SK-N-SH (cell line): ENCODE results near the gene PTGDS.

Experiments used
- POLR2AphosphoS5 ChIP-seq: IDR thresholded peaks from 2 replicates; pipeline ENCODE4 v1.6.1; 2012; ENCODE audit warnings: low read depth, low read length
- RAD21 ChIP-seq: IDR thresholded peaks from 2 replicates; pipeline ENCODE4 v1.6.1; 2012; ENCODE audit warnings: mild to moderate bottlenecking, low read length
- RXRA ChIP-seq: IDR thresholded peaks from 2 replicates; pipeline ENCODE4 v1.4.0; 2012; ENCODE audit warnings: low read depth, mild to moderate bottlenecking, borderline replicate concordance
- TF ChIP-seq, protein P1 (sequence below): IDR thresholded peaks from 2 replicates; pipeline ENCODE4 v1.4.0; 2012; ENCODE audit warnings: low read depth, borderline replicate concordance
- TF ChIP-seq, protein P2 (sequence below): fragments of 200-600 bp; sonication (generic); IDR thresholded peaks from 2 replicates; pipeline ENCODE4 v1.6.1; 2017; ENCODE audit warnings: antibody characterized with exemption, mild to moderate bottlenecking, moderate library complexity
- TF ChIP-seq, protein P3 (sequence below): fragments of 150-350 bp; IDR thresholded peaks from 2 replicates; pipeline ENCODE4 v1.6.1; 2016; ENCODE audit warnings: mild to moderate bottlenecking, low read depth, low read length

DNA sequence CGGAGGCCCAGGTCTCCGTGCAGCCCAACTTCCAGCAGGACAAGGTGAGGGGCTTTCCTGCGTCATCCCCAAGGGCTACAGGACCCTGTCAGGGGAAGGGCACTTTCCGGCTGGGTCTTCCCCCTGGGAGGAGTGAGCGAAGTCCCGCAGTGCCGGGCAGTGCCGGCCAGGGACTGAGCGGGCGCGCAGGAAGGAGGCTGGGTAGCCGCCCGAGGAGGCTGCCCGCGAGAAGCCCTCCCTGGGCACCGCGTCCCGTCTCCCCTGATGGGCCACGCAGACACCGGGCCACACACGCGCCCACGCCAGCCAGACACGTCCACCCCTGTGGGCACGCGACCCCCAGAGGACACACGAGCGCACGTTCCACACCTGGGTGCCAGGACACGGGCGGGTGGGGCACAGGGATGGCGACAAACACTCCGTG, 357 bp downstream of the PTGDS start:
- TF ChIP-seq RAD21 (no peak), POLR2AphosphoS5 (no peak), RXRA (no peak)
- TF ChIP-seq, protein P1, sequence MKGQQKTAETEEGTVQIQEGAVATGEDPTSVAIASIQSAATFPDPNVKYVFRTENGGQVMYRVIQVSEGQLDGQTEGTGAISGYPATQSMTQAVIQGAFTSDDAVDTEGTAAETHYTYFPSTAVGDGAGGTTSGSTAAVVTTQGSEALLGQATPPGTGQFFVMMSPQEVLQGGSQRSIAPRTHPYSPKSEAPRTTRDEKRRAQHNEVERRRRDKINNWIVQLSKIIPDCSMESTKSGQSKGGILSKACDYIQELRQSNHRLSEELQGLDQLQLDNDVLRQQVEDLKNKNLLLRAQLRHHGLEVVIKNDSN, result no peak
- TF ChIP-seq, protein P2, sequence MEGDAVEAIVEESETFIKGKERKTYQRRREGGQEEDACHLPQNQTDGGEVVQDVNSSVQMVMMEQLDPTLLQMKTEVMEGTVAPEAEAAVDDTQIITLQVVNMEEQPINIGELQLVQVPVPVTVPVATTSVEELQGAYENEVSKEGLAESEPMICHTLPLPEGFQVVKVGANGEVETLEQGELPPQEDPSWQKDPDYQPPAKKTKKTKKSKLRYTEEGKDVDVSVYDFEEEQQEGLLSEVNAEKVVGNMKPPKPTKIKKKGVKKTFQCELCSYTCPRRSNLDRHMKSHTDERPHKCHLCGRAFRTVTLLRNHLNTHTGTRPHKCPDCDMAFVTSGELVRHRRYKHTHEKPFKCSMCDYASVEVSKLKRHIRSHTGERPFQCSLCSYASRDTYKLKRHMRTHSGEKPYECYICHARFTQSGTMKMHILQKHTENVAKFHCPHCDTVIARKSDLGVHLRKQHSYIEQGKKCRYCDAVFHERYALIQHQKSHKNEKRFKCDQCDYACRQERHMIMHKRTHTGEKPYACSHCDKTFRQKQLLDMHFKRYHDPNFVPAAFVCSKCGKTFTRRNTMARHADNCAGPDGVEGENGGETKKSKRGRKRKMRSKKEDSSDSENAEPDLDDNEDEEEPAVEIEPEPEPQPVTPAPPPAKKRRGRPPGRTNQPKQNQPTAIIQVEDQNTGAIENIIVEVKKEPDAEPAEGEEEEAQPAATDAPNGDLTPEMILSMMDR, result no peak
- TF ChIP-seq, protein P3, sequence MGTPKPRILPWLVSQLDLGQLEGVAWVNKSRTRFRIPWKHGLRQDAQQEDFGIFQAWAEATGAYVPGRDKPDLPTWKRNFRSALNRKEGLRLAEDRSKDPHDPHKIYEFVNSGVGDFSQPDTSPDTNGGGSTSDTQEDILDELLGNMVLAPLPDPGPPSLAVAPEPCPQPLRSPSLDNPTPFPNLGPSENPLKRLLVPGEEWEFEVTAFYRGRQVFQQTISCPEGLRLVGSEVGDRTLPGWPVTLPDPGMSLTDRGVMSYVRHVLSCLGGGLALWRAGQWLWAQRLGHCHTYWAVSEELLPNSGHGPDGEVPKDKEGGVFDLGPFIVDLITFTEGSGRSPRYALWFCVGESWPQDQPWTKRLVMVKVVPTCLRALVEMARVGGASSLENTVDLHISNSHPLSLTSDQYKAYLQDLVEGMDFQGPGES, result no peak
